HK-2 (cell line): ENCODE data around the gene LRRK2.
"Not testable (repeated sequence)": the region's sequence is repeated elsewhere in the genome, so short reads cannot be mapped to it uniquely, and the experiment has no call there.

Experiments used
- DNase-seq: peaks from one replicate; pipeline ENCODE4 v3.0.0-alpha.2; 2018; ENCODE audit not compliant: unreplicated experiment

LRRK2 gene

DNA sequence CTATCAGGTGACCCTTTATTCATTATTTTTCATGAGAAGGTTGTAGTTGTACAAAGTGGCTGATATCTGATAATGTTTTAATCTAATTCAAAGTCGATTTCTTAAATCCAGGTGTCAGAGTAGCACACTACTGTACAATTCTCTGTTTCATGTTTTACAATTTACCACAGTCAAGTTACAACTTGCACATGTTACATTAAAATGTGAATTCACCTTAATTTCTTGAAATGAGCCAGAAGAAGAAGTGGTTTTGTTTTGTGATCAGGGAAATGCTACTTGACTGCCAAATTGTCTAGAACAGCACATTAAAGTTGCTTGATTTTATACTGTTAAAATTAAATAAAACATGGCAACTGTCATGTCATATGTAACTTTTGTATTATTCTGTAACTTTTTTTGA is 23.2 kb downstream of the LRRK2 start:
- no peak for DNase-seq

DNA sequence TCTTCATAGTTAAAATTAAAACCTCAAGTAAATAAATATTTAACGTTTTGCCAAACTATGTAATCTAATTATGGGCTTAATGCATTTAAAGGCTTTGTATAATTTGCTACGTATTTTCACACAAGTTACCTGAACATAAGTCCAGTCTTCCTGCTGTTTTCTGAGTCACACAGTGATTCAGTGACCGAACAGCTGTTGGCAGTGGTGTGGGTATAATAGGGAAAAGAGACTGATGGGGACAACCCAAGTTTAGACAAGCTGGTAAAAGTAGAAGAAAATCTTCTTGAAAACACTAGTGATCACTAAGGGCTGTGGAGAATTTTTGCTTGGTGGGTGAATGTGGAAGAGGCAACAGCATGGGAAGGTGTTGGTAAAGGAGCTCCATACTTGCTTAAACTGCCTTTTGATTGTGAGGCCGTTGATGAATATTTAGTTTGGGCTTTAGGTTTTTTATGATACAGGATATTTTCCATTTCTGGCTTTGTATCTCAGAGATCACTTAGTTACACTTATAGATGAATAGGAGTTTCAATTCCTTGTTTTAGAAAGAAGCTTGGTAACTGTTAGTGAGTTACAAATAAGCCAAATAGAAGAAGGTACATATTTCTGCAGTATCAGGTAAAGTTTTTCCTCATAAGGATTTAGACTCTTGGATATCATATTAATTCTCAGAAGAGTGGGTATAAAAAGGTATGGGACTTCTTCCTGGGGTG is 23.9 kb downstream of the LRRK2 start:
- no peak for DNase-seq

GRCh38 chr12:40250652-40251051 is 25.9 kb downstream of the LRRK2 start:
- not testable (repeated sequence) for DNase-seq

DNA sequence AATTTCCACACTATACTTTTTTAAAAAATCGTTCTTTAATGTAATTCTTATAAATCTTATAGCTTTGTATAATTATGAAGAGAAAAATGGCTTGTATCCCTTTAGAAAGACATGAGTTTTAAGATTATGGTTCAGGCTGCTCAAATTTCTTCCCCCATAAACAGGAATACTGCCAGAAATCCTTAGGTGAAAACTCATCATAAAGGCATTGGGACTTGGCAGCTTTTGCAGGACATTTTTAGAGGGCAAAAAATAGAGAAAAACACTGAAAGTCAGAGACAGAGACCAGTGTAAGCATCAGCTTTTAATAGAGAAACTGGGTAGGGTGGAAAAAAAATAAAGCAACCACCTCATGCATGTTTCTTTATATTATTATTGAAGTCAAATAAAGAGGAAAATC is 29.1 kb downstream of the LRRK2 start:
- DNase-seq = no peak

- DNase-seq = no peak
These were observed 29.8 kb downstream of the LRRK2 start for GRCh38 chr12:40254455-40255085.

DNA sequence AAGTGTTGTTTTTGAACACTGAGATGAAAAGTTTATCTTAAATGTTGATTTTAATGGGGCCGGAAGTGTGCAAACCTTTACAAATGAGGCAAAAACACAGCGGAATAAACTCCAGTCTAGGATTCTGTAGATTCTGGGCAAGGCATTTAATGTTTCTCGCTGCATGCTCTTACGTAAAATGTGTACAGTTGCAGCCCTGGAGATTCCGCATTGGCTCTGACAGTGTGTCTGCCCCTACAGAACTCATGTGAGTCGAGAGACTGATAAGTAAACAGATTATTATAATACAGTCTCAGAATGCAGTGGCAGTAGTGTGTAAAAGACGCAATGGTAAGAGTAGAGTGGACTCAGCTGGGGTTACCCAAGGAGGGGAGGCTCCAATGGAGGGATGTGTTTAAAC is 33.6 kb downstream of the LRRK2 start:
- DNase-seq = no peak

DNA sequence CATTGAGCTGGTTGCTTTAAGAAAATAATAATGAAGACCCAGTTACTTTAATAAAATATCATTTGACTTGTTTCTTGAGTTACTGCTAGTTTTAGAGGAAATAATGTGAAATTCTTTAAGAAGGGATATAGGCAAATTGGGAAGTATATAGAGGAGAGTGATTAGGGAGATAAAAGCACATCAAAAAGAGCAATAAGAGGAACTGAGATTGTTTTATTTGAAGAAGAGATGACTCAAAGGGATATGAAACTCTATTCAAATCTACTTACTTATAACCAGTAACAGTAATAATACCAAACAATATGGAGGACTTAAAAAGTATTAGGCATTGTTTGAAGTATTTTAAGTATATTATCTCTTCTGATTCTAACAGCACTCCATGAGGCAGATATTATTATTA is 37.1 kb downstream of the LRRK2 start:
- DNase-seq = no peak

DNA sequence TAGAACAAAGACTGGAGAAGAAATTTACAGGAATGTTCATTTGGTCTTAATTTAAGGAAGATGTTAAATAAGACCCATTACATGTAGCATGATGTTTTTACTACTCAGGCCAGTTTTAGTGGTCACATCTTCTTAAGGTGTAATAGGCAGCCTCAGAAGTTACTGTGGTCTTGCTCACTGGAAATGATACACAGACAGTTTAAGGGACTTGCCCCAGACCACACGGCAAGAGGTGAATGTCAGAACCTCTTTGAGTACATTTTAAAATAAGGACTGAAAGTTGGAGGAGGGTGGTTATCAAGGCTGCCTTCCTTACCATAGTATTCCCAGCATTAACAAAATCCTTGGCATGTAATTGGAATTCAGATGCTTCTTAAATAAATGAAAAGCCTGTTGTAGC is 37.9 kb downstream of the LRRK2 start:
- no peak for DNase-seq

GRCh38 chr12:40263616-40264409 is 39.0 kb downstream of the LRRK2 start:
- no peak for DNase-seq

DNA sequence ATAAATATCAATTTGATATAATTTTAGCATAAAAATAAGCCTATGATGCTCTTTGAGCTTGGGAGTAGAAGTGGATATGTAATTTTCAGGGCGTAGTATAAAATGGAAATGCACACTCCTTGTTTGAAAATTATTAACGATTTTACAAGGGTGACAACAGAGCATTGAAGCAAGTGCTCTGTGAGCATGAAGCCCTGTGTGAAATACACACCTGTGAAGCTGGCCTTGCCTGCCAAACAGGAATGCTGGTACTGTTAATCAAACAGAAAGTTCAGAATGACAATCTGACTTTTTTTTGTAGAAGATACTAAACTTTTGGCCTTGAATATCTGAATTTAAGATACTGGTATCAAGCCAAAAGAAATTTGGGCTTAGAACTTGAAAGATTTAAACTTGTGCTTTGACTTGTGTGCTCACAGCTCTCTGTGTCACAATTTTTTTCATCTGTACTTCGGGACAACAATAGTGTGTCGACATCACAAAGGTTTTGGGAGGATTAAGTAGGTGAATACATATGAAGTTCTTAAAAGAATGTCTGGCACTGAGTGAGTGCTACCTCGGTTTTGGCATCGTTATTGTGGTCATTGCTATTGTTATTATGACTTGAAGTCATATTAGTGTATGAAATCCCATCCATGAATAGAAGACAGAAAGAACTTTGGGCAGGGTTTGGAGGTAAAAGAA is 47.3 kb downstream of the LRRK2 start:
- no peak for DNase-seq

DNA sequence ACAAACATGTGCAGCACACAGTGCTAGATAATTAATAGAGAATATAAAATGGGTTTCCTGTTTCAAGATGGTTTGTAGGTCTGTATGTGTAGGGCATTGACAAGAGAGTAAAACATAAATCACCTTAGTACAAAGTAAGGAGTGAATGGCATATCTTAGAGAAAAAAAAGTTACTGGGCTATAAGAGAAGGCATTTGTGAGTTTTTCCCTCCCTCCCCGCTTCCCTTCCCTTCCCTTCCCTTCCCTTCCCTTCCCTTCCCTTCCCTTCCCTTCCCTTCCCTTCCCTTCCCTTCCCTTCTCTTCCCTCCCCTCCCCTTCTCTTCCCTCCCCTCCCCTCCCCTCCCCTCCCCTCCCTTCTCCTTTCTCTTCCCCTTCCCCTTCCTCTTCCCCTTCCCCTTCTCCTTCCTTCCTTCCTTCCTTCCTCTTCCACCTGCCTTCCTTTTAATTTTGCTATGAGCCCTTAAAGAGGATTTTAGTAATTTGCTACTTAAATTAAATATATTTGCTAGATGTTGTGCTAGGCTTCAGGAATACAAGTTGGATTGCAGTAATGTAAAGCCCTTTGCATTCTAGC is 57.1 kb downstream of the LRRK2 start:
- DNase-seq = no peak

DNA sequence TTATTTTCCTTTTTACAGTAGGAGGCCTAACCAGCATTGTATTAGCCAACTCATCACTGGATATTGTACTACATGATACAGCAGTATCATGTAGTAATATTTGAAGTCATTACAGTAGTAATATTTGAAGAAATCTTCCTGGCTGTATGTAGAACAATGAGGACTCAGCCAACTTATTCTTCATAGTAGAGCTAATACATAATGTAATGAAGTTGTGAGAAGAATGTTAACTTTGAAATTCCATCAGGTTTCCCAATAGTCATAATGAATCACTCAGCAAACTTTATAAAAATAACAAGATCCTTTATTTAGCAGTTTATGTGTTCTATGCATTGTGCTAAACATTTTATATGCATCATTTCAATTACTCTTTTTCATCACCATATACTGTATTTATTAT is 61.8 kb downstream of the LRRK2 start:
- no peak for DNase-seq

DNA sequence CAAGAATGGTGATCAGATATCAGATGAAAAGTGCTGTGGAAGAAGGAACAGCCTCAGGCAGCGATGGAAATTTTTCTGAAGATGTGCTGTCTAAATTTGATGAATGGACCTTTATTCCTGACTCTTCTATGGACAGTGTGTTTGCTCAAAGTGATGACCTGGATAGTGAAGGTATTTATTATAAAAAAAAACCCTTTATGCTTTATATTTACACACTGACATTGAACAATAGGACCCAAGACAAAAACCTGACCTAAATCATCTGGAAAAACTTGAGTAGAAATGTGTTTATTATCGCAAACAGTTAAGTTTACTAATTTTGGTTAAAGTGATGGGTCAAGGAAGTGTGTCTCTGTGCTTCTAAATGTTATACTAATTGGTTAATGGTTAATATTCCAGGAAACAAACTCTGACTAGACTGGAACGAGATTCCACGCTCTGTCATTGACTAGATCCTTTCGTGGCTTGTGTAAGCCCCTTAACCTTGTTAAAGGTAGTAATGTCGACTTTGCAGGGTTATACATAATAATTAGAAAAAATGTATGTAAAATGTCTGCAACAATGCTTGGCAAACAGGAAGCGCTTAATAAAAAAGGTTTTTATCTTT is 62.7 kb downstream of the LRRK2 start:
- no peak for DNase-seq

DNA sequence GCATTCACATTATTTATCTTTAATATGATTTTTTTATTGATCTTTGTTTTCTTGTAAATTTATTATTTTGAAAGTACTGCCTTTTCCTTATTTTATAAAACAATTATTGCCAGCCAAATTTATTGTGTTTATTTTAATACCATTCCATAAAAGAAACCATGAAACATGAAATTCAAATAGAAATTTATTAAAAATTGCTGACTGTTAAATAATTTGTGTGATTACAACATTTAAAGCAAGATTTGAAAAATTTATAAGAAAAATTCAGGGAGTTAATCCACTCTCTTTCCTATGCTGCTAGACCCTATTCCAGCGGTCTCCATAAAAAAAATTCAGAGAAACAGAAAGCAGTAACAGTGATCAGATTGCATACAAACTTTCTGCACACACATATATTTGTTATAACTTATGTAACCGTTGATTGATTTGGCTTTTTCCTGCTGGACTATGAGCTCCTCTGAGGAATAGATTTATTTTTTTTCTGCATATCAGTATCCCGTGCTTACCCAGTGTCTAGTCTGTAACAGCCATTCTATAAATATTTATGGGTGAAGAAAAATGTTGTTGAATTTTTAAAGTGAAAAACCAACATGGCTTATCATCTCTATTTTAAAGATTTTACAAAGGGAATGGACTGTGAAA is 68.1 kb downstream of the LRRK2 start:
- no peak for DNase-seq

- DNase-seq = no peak
These were observed 73.5 kb downstream of the LRRK2 start for GRCh38 chr12:40298341-40298740.

GRCh38 chr12:40300490-40300889 is 75.7 kb downstream of the LRRK2 start:
- no peak for DNase-seq

- no peak for DNase-seq
These were observed 84.2 kb downstream of the LRRK2 start for GRCh38 chr12:40309001-40309400.

- DNase-seq = no peak
These were observed 85.4 kb downstream of the LRRK2 start for GRCh38 chr12:40310211-40310610.

DNA sequence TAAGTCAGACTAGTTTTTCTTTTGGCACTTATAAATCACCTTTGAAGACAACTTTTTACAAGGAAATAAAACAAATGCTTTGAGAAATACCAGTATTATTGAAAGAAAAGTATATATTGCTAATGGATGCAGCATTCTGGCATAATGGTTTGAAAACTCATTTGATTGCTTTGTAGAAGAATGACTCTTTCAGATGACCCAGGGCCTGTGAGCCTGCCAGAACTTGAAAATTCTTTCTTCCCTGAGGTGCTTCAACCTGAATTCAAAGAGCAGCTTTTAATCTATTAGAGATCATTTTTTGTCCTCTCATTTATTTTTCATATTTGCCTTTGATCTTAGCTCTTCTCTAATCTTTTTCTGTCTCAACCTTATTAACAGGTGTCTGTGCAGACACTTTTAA is 87.4 kb downstream of the LRRK2 start:
- DNase-seq = no peak

DNA sequence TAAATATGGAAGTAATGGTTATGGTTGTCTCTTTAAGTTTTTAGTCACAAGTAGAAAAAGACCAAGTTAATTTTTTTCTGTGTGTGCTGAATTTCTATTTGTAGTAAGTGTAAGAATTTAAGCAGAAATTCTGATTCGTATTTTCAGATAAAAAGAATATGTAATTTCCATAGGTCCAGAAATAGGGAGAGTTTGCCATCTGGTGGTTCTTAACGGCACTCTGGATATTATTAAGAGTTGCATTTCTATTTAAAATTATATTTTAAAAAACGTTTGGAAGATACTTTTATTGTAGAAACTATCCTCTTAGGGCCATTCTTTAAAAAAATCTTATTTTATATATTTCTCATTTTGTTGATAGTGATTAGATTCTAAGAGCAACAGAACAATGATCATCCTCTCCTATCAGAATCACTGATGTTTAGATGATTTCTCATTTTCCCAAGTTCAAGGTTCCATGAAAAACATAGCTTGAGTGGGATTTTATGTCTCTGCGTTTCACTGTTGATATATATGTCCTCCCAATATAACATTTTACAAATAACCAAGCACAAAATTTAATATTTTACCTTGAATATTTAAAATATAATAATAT is 88.3 kb downstream of the LRRK2 start:
- no peak for DNase-seq

DNA sequence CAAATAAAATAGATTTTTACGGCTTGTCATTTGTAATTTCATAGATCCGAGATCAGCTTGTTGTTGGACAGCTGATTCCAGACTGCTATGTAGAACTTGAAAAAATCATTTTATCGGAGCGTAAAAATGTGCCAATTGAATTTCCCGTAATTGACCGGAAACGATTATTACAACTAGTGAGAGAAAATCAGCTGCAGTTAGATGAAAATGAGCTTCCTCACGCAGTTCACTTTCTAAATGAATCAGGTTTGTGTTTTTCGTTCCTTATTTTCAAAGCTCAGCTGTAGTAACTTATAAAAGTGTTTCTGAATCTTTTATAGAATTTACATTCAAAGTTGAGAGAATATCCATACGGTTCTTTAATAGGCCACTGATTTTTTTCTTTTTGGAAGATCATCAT is 89.1 kb downstream of the LRRK2 start:
- DNase-seq = no peak
